GM18505 (cell line): ENCODE measurements around the gene ZNF837.

Source experiments
- ATAC-seq: cut with Tn5 transposase; IDR thresholded peaks from one replicate; pipeline ENCODE4 v1.9.1; 2021; ENCODE audit not compliant: unreplicated experiment
- POLR2A ChIP-seq: IDR thresholded peaks from 4 replicates; pipeline ENCODE4 v1.6.1; 2011; ENCODE audit warnings: borderline replicate concordance; ENCODE audit not compliant: insufficient read depth, insufficient read length; ENCODE audit errors: extremely low read depth

Gene ZNF837

GRCh38 chr19:58326501-58326913 is 54.3 kb downstream of the ZNF837 start:
- TF ChIP-seq POLR2A = no peak
- ATAC-seq = no peak

DNA sequence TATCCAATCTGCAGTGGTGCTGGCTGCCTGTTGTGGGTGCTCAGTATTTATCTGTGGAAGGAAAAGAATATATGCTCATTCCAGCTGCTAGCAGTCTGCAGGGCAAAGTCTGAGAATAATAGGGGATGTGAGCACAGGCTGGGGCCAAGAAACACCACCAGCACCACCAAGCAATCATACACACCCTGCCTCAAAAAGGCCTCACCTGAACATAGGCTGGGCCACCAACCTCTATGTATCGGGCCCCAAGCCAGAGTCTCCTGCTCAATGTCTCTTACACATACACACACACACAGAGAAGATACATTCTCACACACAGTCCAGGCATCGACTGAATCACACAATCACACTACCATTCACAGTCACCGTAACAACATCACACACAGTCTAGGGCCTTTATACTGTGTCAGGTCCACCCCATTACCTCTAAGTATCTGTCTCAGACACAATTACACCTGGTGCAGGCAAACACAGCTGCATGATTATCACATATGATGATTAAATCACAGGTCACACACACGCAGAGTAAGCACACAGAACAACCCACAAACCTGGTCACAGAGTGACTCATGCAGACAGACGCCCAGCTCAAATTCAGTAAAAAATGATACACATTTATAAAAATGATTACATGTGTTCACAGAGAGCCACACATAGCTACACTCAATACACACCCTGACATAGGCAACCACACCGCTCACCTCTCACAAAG is 55.4 kb downstream of the ZNF837 start:
- no peak for ATAC-seq
- TF ChIP-seq POLR2A = no peak

- no peak for TF ChIP-seq POLR2A
- ATAC-seq = no peak
Observed at GRCh38 chr19:58319241-58319640, 61.6 kb downstream of the ZNF837 start.

DNA sequence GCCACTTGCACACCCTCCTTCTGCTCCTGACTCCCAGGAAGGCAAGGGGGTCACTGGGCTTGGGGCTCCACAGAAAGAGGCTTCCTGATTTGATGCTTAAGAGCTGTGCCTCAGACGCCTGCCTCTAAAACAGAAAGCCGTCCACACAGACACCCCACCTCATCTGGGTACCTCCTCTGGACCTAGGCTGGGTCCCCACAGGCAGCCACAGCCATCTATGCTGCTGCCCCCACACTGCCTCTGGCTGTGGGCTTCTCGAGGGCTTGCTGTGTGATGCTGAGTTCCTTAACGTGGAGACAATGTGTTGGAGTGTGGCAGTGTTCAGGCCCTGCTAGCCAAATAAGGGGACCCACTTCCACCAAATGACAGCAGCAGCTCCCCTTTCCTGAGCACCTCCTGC is 62.5 kb downstream of the ZNF837 start:
- no peak for TF ChIP-seq POLR2A
- ATAC-seq = no peak
